Fibroblast of peridontal ligament (primary cell): Measurements from ENCODE around the gene TTLL3.
"Not testable (repeated sequence)": the region's sequence is repeated elsewhere in the genome, so short reads cannot be mapped to it uniquely, and the experiment has no call there.

Source experiments
- DNase-seq: peaks from one replicate; pipeline ENCODE4 v3.0.0-alpha.2; 2010; ENCODE audit errors: extremely low read depth

TTLL3 gene, protein sequence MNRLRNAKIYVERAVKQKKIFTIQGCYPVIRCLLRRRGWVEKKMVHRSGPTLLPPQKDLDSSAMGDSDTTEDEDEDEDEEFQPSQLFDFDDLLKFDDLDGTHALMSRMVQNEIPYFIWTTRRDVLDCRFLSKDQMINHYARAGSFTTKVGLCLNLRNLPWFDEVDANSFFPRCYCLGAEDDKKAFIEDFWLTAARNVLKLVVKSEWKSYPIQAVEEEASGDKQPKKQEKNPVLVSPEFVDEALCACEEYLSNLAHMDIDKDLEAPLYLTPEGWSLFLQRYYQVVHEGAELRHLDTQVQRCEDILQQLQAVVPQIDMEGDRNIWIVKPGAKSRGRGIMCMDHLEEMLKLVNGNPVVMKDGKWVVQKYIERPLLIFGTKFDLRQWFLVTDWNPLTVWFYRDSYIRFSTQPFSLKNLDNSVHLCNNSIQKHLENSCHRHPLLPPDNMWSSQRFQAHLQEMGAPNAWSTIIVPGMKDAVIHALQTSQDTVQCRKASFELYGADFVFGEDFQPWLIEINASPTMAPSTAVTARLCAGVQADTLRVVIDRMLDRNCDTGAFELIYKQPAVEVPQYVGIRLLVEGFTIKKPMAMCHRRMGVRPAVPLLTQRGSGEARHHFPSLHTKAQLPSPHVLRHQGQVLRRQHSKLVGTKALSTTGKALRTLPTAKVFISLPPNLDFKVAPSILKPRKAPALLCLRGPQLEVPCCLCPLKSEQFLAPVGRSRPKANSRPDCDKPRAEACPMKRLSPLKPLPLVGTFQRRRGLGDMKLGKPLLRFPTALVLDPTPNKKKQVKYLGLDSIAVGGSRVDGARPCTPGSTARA

GRCh38 chr3:9809615-9810432, at the start of gene TTLL3:
TSS of gene TTLL3 (plus strand) at chr3:9810262. CDS start at chr3:9810662, 400 bp downstream.
- peak; percentile 54 for DNase-seq

DNA sequence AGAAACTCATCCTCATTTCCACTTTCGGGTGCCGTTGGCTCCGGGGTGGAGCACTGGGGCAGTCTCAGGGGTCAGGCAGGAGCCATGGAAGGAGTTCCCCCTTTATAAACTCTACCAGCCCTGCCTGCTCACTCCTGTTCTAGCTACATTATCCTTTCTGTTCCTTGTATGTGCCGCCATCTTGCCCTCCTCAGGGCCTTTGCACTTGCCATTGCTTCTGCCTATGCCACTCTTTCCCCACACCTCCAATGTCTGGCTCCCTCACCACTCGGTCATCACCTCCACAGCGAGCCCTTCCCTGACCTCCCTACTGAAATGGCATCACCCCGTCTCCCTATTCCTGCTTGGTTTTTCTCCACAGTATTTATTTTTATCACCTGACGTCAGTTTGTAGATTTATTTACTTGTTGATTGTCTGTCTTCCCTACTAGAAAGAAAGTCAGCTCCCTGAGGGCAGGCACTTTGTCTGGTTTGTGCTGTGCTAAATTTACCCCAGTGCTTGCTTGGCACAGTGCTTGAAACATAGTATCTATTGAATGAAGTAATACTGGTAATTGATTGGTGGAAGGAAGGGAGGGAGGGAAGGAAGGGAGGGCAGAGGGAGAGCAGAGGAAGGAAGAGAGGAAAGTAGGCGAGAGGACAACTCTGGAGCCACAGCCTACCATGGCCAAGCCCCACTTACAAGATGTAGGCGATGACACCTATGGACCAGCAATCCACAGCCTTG, 49.1 kb upstream of the TTLL3 start:
- DNase-seq: no peak

- DNase-seq: no peak
These were observed 48.1 kb upstream of the TTLL3 start for GRCh38 chr3:9761919-9762318.

- DNase-seq: no peak
These were observed 47.2 kb upstream of the TTLL3 start for GRCh38 chr3:9762871-9763270.

DNA sequence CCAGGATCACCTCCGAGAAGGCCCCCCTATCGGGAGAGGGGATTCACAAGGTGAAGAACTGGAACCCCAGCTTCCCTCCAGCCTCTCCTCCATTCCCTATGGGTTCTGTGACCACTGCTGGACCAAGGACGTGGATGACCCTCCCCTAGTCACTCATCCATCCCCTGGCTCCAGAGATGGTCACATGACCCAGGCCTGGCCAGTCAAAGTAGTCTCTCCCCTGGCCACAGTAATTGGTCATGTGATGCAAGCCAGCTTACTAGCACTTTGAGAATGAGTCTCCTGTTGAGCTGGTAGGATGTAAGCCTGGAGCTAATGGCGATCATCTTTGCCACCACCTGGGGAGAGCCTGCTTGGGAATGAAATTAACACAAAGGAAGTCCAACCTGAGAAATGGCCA, 44.2 kb upstream of the TTLL3 start:
- DNase-seq: no peak

GRCh38 chr3:9767418-9767817, 42.6 kb upstream of the TTLL3 start:
- DNase-seq: no peak

GRCh38 chr3:9768141-9768775, 41.8 kb upstream of the TTLL3 start:
- no peak for DNase-seq

GRCh38 chr3:9769012-9769411, 41.0 kb upstream of the TTLL3 start:
- no peak for DNase-seq

GRCh38 chr3:9769426-9770275, 40.4 kb upstream of the TTLL3 start, which contains the start of gene CAMK1:
TSS of gene CAMK1 (minus strand) at chr3:9769947. CDS start at chr3:9767749, 2,198 bp downstream.
- peak; percentile 48 for DNase-seq

- peak; percentile 46 for DNase-seq
These were observed 39.7 kb upstream of the TTLL3 start for GRCh38 chr3:9770276-9770812.

GRCh38 chr3:9771007-9771406, 39.1 kb upstream of the TTLL3 start:
- not testable (repeated sequence) for DNase-seq

- DNase-seq: no peak
These were observed 33.0 kb upstream of the TTLL3 start for GRCh38 chr3:9776896-9777693.

- no peak for DNase-seq
These were observed 32.4 kb upstream of the TTLL3 start for GRCh38 chr3:9777694-9778021.

- DNase-seq: peak; percentile 52
These were observed 31.7 kb upstream of the TTLL3 start for GRCh38 chr3:9778143-9779074.

DNA sequence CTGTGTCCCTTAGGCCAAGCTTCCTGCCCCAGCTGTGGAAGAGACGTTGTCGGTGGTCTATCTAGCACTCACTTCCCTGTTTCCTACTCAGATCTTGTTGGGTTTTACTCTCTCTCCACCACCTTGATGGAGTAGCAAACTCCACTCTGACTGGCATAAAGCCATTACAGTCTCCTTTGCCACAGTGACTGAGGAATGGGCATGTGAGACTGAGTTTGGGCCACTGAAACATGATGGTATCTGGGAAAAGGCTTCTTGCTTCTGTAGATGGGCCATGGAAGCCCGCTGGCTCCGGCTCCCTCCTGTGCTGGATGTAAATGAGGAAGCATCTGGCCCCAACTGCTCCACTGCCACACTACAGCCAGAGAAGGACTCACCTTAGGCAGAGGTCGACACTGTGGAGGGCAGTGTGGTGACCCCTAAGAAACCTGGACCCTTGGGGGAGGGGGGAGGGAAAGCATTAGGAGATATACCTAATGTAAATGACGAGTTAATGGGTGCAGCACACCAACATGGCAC, 30.9 kb upstream of the TTLL3 start:
- no peak for DNase-seq

DNA sequence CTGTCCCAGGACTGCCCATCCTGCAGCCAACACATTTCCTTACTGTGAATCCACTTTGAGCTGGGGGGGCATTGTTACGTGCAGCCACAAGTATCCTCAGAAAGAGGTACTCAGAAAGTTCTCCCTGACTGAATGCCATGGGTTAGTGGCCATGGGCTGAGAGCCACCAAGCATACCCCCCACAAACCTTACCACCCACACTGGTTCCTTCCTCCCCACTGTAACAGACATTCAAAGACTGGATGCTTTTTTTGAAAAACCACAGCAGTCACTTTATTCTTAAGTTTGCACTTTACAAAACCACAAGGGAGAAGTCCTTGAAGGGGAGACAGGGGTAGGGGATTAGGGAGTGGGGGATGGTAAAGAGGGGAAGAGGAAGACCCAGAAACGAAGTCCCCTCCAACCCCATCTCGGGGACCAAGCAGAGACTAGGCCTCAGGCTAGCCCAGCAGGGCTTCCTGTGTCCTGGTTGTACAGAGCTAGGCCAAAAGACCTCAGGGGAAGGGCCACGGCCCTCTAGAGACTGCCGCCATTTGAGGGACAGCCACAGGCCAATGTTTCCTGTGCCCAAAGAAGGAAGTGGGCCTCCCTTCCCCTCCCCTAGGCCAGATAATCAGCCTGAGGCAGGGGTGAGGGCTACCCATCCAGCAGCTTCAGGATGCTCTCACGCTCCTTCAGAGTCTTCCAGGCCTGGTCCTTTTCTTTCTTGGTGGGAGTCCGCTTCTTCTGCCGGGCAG, 30.2 kb upstream of the TTLL3 start:
- DNase-seq: no peak

DNA sequence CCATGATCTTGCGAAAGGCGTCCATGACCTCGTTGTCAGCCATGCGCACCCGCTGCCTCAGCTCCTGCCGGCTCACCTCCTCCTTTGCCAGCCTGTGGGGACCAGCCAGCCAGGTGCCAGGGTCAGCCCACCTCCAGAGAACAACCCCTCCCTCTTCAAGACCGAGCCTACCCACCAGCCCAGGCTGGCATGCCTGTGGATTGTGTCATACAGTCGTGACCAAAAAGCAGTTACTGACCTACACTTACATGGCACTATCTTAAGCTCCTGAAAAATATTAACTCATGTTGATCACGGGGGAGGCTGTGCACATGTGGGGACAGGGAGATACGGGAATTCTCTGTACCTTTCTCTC, 29.6 kb upstream of the TTLL3 start:
- no peak for DNase-seq
